Mammary epithelial cell (primary cell): ENCODE measurements around the gene HEATR9.

Experiments used
- EZH2 ChIP-seq: IDR thresholded peaks from 2 replicates; pipeline ENCODE4 v1.6.1; 2012; ENCODE audit warnings: low read length, inconsistent platforms, borderline replicate concordance
- TF ChIP-seq, protein P1 (sequence below), 2 donors: IDR thresholded peaks in 1 of 2; conservative IDR thresholded peaks in 1 of 2; 2 replicates each; pipeline ENCODE4 v1.5.1; 2011 to 2012; ENCODE audit warnings: inconsistent platforms in 2 of 2, low read length in 2 of 2, mild to moderate bottlenecking in 2 of 2, control low read depth in 1 of 2, low read depth in 1 of 2; ENCODE audit not compliant: insufficient read depth in 1 of 2; ENCODE audit errors: extremely low read depth in 1 of 2

DNA sequence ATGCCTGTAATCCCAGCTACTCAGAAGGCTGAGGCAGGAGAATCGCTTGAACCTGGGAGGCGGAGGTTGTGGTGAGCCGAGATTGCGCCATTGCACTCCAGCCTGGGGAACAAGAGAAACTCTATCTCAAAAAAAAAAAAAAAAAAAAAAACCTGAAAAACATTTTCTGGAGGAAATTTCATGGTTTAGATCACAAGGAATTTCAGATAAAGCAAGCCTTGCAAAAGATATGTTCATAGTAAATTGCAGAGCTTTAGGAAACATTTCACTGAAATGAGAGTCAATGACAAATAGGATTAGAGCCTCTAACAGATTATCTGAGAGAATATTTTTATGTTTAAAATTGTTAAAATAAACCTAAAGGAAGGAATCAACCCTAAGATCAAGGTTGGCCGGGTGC lies 56.2 kb downstream of the HEATR9 start:
- TF ChIP-seq, protein P1, sequence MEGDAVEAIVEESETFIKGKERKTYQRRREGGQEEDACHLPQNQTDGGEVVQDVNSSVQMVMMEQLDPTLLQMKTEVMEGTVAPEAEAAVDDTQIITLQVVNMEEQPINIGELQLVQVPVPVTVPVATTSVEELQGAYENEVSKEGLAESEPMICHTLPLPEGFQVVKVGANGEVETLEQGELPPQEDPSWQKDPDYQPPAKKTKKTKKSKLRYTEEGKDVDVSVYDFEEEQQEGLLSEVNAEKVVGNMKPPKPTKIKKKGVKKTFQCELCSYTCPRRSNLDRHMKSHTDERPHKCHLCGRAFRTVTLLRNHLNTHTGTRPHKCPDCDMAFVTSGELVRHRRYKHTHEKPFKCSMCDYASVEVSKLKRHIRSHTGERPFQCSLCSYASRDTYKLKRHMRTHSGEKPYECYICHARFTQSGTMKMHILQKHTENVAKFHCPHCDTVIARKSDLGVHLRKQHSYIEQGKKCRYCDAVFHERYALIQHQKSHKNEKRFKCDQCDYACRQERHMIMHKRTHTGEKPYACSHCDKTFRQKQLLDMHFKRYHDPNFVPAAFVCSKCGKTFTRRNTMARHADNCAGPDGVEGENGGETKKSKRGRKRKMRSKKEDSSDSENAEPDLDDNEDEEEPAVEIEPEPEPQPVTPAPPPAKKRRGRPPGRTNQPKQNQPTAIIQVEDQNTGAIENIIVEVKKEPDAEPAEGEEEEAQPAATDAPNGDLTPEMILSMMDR (conservative IDR thresholded peaks at IDR 0.05 in 1 of 2, IDR thresholded peaks at IDR 0.05 in 1 of 2; ENCODE audit: extremely low read depth in 1 of 2, insufficient read depth in 1 of 2, low read depth in 1 of 2, low read length in 2 of 2), result no peak
- TF ChIP-seq EZH2, result no peak
